Calu3 (cell line): ENCODE results near the gene SNX19. TPM values are rescaled to one million over a fixed set of nuclear protein-coding genes. Genes with fewer than 3 reads are reported as not detected.

Source experiments
- BruUV-seq: library from RNA; stranded (reverse); fragments of 400-500 nt; replicated peaks from 2 replicates; lab custom pipeline; 2021; lab: Mats Ljungman, UMichigan
- CTCF ChIA-PET: fragments of 300-600 bp; sonication (Branson Sonifier 250); formaldehyde crosslinking; loops from one replicate; lab custom pipeline; 2022; ENCODE audit warnings: antibody characterized with exemption; lab: Charles Lee
- DNase-seq: peaks from one replicate; pipeline ENCODE4 v3.0.0; 2022
- H3K27ac Mint-ChIP-seq: one replicate; pipeline ENCODE4 v1.8.0; 2022; ENCODE audit warnings: mixed read lengths; ENCODE audit not compliant: unreplicated experiment
- H3K27me3 Mint-ChIP-seq: one replicate; pipeline ENCODE4 v1.8.0; 2022; ENCODE audit warnings: mixed read lengths; ENCODE audit not compliant: unreplicated experiment
- H3K36me3 Mint-ChIP-seq: one replicate; pipeline ENCODE4 v1.8.0; 2022; ENCODE audit warnings: mild to moderate bottlenecking, moderate library complexity, mixed read lengths; ENCODE audit not compliant: insufficient read depth, unreplicated experiment
- H3K4me1 Mint-ChIP-seq: one replicate; pipeline ENCODE4 v1.8.0; 2022; ENCODE audit warnings: mild to moderate bottlenecking, low read depth, mixed read lengths; ENCODE audit not compliant: unreplicated experiment
- H3K4me3 Mint-ChIP-seq: one replicate; pipeline ENCODE4 v1.8.0; 2022; ENCODE audit warnings: mild to moderate bottlenecking, low read depth, moderate library complexity, mixed read lengths; ENCODE audit not compliant: unreplicated experiment
- H3K9me3 Mint-ChIP-seq: one replicate; pipeline ENCODE4 v1.8.0; 2022; ENCODE audit warnings: low read depth, mixed read lengths; ENCODE audit not compliant: unreplicated experiment
- intact Hi-C: fragments of 100-400 bp; cut with micrococcal nuclease; formaldehyde crosslinking; loops from one replicate; pipeline ENCODE4 v1.10.0; 2022; ENCODE audit not compliant: unreplicated experiment
- total RNA-seq: library from RNA; stranded (reverse); gene quantifications from 2 replicates; pipeline ENCODE4 v1.2.3, GENCODE V29; 2022
- TF ChIP-seq, protein P1 (sequence below): fragments of 200-600 bp; IDR thresholded peaks from one replicate; pipeline ENCODE4 v1.8.0; 2022; ENCODE audit warnings: antibody characterized with exemption; ENCODE audit not compliant: unreplicated experiment

SNX19 gene
- total RNA-seq, 1 experiment from 2014 or later: 39.8 TPM

DNA sequence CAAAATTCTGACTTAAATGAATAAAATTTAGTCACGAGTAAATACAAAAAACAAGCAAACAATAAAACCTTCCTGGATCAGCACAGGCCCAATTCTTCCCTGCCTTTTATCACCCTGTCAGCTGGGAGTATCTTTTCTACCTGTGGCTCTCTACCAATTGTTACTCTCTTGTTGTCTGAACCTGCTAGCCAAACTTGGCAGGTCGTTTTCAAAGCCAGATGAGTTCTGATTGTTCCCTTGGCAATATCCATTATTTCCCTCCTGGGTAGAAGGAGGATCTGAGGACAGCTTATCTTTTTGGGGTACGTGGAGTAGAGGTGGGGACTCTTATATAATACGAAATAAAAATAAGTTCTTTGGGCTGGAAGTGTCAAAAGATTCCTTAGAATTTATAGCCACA is 40.2 kb downstream of the SNX19 start:
- intact Hi-C loops: no loop called here
- Mint-ChIP-seq H3K9me3 (no peaks in the 10 kb centered on the region), H3K27ac (no peak overlapping the region), H3K4me3 (no peak overlapping the region), H3K36me3 (peaks cover 5% of the 10 kb centered on the region), H3K27me3 (no peaks in the 10 kb centered on the region), H3K4me1 (no peaks in the 10 kb centered on the region)
- TF ChIP-seq, protein P1, sequence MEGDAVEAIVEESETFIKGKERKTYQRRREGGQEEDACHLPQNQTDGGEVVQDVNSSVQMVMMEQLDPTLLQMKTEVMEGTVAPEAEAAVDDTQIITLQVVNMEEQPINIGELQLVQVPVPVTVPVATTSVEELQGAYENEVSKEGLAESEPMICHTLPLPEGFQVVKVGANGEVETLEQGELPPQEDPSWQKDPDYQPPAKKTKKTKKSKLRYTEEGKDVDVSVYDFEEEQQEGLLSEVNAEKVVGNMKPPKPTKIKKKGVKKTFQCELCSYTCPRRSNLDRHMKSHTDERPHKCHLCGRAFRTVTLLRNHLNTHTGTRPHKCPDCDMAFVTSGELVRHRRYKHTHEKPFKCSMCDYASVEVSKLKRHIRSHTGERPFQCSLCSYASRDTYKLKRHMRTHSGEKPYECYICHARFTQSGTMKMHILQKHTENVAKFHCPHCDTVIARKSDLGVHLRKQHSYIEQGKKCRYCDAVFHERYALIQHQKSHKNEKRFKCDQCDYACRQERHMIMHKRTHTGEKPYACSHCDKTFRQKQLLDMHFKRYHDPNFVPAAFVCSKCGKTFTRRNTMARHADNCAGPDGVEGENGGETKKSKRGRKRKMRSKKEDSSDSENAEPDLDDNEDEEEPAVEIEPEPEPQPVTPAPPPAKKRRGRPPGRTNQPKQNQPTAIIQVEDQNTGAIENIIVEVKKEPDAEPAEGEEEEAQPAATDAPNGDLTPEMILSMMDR: no peak
- BruUV-seq: no TSS peak
- DNase-seq: no peak
- CTCF ChIA-PET: no interaction called here

DNA sequence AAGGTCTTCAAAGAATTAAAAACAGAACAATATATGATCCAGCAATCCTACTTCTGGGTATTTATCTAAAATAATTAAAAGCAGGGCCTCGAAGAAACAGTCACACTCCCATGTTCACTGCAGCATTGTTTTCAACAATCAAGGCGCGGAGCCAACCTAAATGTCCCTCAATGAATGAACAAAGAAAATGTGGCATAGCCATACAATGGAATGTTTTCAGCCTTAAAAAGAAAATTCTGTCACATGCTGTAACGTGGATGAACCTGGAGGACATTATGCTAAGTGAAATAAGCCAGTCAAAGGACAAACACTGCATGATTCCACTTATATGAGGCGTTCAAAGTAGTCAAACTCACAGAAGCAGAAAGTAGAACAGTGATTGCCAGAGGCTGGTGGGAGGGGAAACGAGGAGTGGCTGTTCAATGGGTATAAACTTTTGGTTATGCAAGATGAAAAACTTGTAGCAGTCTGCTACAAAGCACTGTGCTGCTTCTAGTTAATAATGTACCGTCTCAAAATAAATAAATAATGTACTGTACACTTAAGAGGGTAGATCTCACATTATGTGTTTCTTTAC is 41.2 kb downstream of the SNX19 start:
- no peaks in the 10 kb centered on the region for H3K9me3 Mint-ChIP-seq
- H3K36me3 Mint-ChIP-seq: peaks cover 5% of the 10 kb centered on the region
- intact Hi-C loops: no loop called here
- no peak for DNase-seq
- TF ChIP-seq, protein P1: no peak
- H3K27ac Mint-ChIP-seq: no peak overlapping the region
- no peaks in the 10 kb centered on the region for H3K27me3 Mint-ChIP-seq
- no peak overlapping the region for H3K4me3 Mint-ChIP-seq
- CTCF ChIA-PET: no interaction called here
- no TSS peak for BruUV-seq
- H3K4me1 Mint-ChIP-seq: no peaks in the 10 kb centered on the region

DNA sequence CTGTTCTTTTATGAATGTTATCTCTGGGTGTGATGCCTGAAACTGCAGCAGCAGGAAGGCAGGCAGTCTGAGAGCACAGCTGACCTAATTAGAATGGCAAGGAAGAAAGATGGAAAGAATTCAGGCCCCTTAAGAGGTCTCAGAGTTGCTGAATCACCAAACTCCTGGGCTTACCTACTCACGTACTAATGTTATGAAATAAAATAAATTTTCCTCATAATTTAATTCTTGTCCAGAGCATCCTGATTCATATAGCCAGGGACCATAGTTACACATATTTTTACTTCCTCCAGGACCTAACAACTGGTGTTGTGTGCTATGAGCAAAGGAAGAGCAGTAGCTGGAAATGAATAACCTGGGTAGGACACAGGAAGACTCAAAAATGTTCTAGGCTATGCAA is 41.9 kb downstream of the SNX19 start:
- TF ChIP-seq, protein P1: no peak
- CTCF ChIA-PET: no interaction called here
- H3K4me3 Mint-ChIP-seq: no peak overlapping the region
- H3K27ac Mint-ChIP-seq: no peak overlapping the region
- H3K27me3 Mint-ChIP-seq: no peaks in the 10 kb centered on the region
- DNase-seq: no peak
- intact Hi-C loops: no loop called here
- no TSS peak for BruUV-seq
- no peaks in the 10 kb centered on the region for H3K4me1 Mint-ChIP-seq
- peaks cover 5% of the 10 kb centered on the region for H3K36me3 Mint-ChIP-seq
- no peaks in the 10 kb centered on the region for H3K9me3 Mint-ChIP-seq

DNA sequence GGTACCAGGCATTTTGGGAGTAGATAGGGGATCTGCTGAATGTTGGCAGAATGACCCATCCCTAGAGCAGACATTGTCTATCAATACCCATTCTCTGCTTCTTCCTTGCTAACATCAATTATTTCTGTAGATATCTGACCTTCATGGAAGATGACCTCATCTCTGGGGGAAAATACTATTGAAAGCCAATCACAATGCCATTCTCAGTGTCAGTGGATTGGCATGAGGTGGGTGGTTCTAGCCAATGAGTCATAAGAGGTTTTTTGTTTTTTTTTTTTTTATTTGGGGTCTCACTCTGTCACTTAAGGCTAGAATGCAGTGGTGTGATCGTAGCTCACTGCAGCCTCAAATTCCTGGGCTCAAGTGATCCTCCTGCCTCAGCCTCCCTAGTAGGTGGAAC is 42.5 kb downstream of the SNX19 start:
- TF ChIP-seq, protein P1: no peak
- Mint-ChIP-seq H3K27me3 (no peaks in the 10 kb centered on the region), H3K9me3 (no peaks in the 10 kb centered on the region), H3K36me3 (peaks cover 3% of the 10 kb centered on the region), H3K4me3 (no peak overlapping the region), H3K27ac (no peak overlapping the region), H3K4me1 (no peaks in the 10 kb centered on the region)
- BruUV-seq: no TSS peak
- intact Hi-C loops: no loop called here
- CTCF ChIA-PET: no interaction called here
- no peak for DNase-seq
